ENCODE results near the gene MBNL2.
A peak's percentile ranks its signal among the peaks of the same experiment; 100 is the strongest.

MBNL2 gene

GRCh38 chr13:97296740-97297139 is 74.6 kb downstream of the MBNL2 start:
- ChIA-PET POLR2A (no interaction called here), CTCF (interaction anchor here (1.2 kb wide), 1 partner anchor 48 kb away, joined by 3 read pairs; no protein-coding TSS in a partner anchor)
- Histone ChIP-seq H3K27ac (ENCODE audit: insufficient read depth in 1 of 2, low read depth in 1 of 2, low read length in 2 of 2, poor library complexity in 1 of 2, severe bottlenecking in 2 of 2) (no peak overlapping the region), H3K27me3 (replicated peaks in 2 of 5; ENCODE audit: control insufficient read depth in 4 of 5, insufficient read depth in 5 of 5, low read length in 4 of 5) (no peaks in the 10 kb centered on the region), H3K4me1 (ENCODE audit: control extremely low read depth in 1 of 4, control insufficient read depth in 4 of 4, insufficient read depth in 4 of 4, low read length in 3 of 4) (peaks cover 0 to 9% (median 3%) of the 10 kb centered on the region in 4 experiments), H3K9me3 (ENCODE audit: control extremely low read depth in 1 of 5, control insufficient read depth in 4 of 5, insufficient read depth in 2 of 5, low read depth in 1 of 5, low read length in 4 of 5) (no peaks in the 10 kb centered on the region), H3K36me3 (ENCODE audit: control insufficient read depth in 4 of 4, insufficient read depth in 4 of 4, low read length in 3 of 4) (peaks cover 0 to 3% (median 1%) of the 10 kb centered on the region in 4 experiments), H3K4me3 (ENCODE audit: control insufficient read depth in 1 of 7, extremely low read depth in 1 of 7, insufficient read depth in 4 of 7, low read depth in 2 of 7, low read length in 6 of 7) (no peak overlapping the region)
- DNase-seq: no peak

- no peak overlapping the region for H3K4me3 ChIP-seq (ENCODE audit: control insufficient read depth in 1 of 7, extremely low read depth in 1 of 7, insufficient read depth in 4 of 7, low read depth in 2 of 7, low read length in 6 of 7)
- ChIA-PET POLR2A (no interaction called here), CTCF (no interaction called here)
- no peak overlapping the region for H3K27ac ChIP-seq (ENCODE audit: insufficient read depth in 1 of 2, low read depth in 1 of 2, low read length in 2 of 2, poor library complexity in 1 of 2, severe bottlenecking in 2 of 2)
- DNase-seq: no peak
- peaks cover 0 to 3% (median 1%) of the 10 kb centered on the region in 4 experiments for H3K36me3 ChIP-seq (ENCODE audit: control insufficient read depth in 4 of 4, insufficient read depth in 4 of 4, low read length in 3 of 4)
- no peaks in the 10 kb centered on the region for H3K9me3 ChIP-seq (ENCODE audit: control extremely low read depth in 1 of 5, control insufficient read depth in 4 of 5, insufficient read depth in 2 of 5, low read depth in 1 of 5, low read length in 4 of 5)
- WGBS (ENCODE audit: insufficient coverage): 100% methylated on average over 1 of the region's 1 CpG
- H3K4me1 ChIP-seq (ENCODE audit: control extremely low read depth in 1 of 4, control insufficient read depth in 4 of 4, insufficient read depth in 4 of 4, low read length in 3 of 4): peaks cover 0 to 18% (median 6%) of the 10 kb centered on the region in 4 experiments
- H3K27me3 ChIP-seq (replicated peaks in 2 of 5; ENCODE audit: control insufficient read depth in 4 of 5, insufficient read depth in 5 of 5, low read length in 4 of 5): no peaks in the 10 kb centered on the region
Measured at GRCh38 chr13:97298816-97299215, 76.7 kb downstream of the MBNL2 start.

- DNase-seq: no peak
- H3K27me3 ChIP-seq (replicated peaks in 2 of 5; ENCODE audit: control insufficient read depth in 4 of 5, insufficient read depth in 5 of 5, low read length in 4 of 5): no peaks in the 10 kb centered on the region
- ChIA-PET POLR2A (no interaction called here), CTCF (interaction anchor here (1.3 kb wide), 1 partner anchor 192 kb away, joined by 4 read pairs; no protein-coding TSS in a partner anchor)
- H3K36me3 ChIP-seq (ENCODE audit: control insufficient read depth in 4 of 4, insufficient read depth in 4 of 4, low read length in 3 of 4): peaks cover 0 to 3% (median 1%) of the 10 kb centered on the region in 4 experiments
- H3K4me3 ChIP-seq (ENCODE audit: control insufficient read depth in 1 of 7, extremely low read depth in 1 of 7, insufficient read depth in 4 of 7, low read depth in 2 of 7, low read length in 6 of 7): no peak overlapping the region
- H3K27ac ChIP-seq (ENCODE audit: insufficient read depth in 1 of 2, low read depth in 1 of 2, low read length in 2 of 2, poor library complexity in 1 of 2, severe bottlenecking in 2 of 2): no peak overlapping the region
- no peaks in the 10 kb centered on the region for H3K9me3 ChIP-seq (ENCODE audit: control extremely low read depth in 1 of 5, control insufficient read depth in 4 of 5, insufficient read depth in 2 of 5, low read depth in 1 of 5, low read length in 4 of 5)
- peaks cover 0 to 18% (median 6%) of the 10 kb centered on the region in 4 experiments for H3K4me1 ChIP-seq (ENCODE audit: control extremely low read depth in 1 of 4, control insufficient read depth in 4 of 4, insufficient read depth in 4 of 4, low read length in 3 of 4)
- no CpG with 5 or more reads among the region's 3 CpGs for WGBS (ENCODE audit: insufficient coverage)
Measured at GRCh38 chr13:97300871-97301270, 78.7 kb downstream of the MBNL2 start.

- no peak overlapping the region for H3K27ac ChIP-seq (ENCODE audit: insufficient read depth in 1 of 2, low read depth in 1 of 2, low read length in 2 of 2, poor library complexity in 1 of 2, severe bottlenecking in 2 of 2)
- no peaks in the 10 kb centered on the region for H3K9me3 ChIP-seq (ENCODE audit: control extremely low read depth in 1 of 5, control insufficient read depth in 4 of 5, insufficient read depth in 2 of 5, low read depth in 1 of 5, low read length in 4 of 5)
- ChIA-PET CTCF (interaction anchor here (1.3 kb wide), 1 partner anchor 192 kb away, joined by 4 read pairs; no protein-coding TSS in a partner anchor), POLR2A (no interaction called here)
- H3K4me3 ChIP-seq (ENCODE audit: control insufficient read depth in 1 of 7, extremely low read depth in 1 of 7, insufficient read depth in 4 of 7, low read depth in 2 of 7, low read length in 6 of 7): no peak overlapping the region
- peaks cover 0 to 18% (median 6%) of the 10 kb centered on the region in 4 experiments for H3K4me1 ChIP-seq (ENCODE audit: control extremely low read depth in 1 of 4, control insufficient read depth in 4 of 4, insufficient read depth in 4 of 4, low read length in 3 of 4)
- no peaks in the 10 kb centered on the region for H3K27me3 ChIP-seq (replicated peaks in 2 of 5; ENCODE audit: control insufficient read depth in 4 of 5, insufficient read depth in 5 of 5, low read length in 4 of 5)
- WGBS (ENCODE audit: insufficient coverage): 81% methylated on average over 7 of the region's 8 CpGs
- peak in 2 of 3 donors; percentile 9 to 26 for DNase-seq
- H3K36me3 ChIP-seq (ENCODE audit: control insufficient read depth in 4 of 4, insufficient read depth in 4 of 4, low read length in 3 of 4): peaks cover 0 to 3% (median 1%) of the 10 kb centered on the region in 4 experiments
Measured at GRCh38 chr13:97301382-97302095, 79.4 kb downstream of the MBNL2 start.

- DNase-seq: no peak
- Histone ChIP-seq H3K4me3 (ENCODE audit: control insufficient read depth in 1 of 7, extremely low read depth in 1 of 7, insufficient read depth in 4 of 7, low read depth in 2 of 7, low read length in 6 of 7) (no peak overlapping the region), H3K27me3 (replicated peaks in 2 of 5; ENCODE audit: control insufficient read depth in 4 of 5, insufficient read depth in 5 of 5, low read length in 4 of 5) (no peaks in the 10 kb centered on the region), H3K4me1 (ENCODE audit: control extremely low read depth in 1 of 4, control insufficient read depth in 4 of 4, insufficient read depth in 4 of 4, low read length in 3 of 4) (peaks cover 0 to 18% (median 6%) of the 10 kb centered on the region in 4 experiments), H3K9me3 (ENCODE audit: control extremely low read depth in 1 of 5, control insufficient read depth in 4 of 5, insufficient read depth in 2 of 5, low read depth in 1 of 5, low read length in 4 of 5) (no peaks in the 10 kb centered on the region), H3K36me3 (ENCODE audit: control insufficient read depth in 4 of 4, insufficient read depth in 4 of 4, low read length in 3 of 4) (peaks cover 0 to under 1% (median 0%) of the 10 kb centered on the region in 4 experiments), H3K27ac (ENCODE audit: insufficient read depth in 1 of 2, low read depth in 1 of 2, low read length in 2 of 2, poor library complexity in 1 of 2, severe bottlenecking in 2 of 2) (no peak overlapping the region)
- 80% methylated on average over 1 of the region's 3 CpGs for WGBS (ENCODE audit: insufficient coverage)
- ChIA-PET POLR2A (no interaction called here), CTCF (no interaction called here)
Measured at GRCh38 chr13:97302611-97303010, 80.5 kb downstream of the MBNL2 start.

- Histone ChIP-seq H3K27me3 (replicated peaks in 2 of 5; ENCODE audit: control insufficient read depth in 4 of 5, insufficient read depth in 5 of 5, low read length in 4 of 5) (no peaks in the 10 kb centered on the region), H3K9me3 (ENCODE audit: control extremely low read depth in 1 of 5, control insufficient read depth in 4 of 5, insufficient read depth in 2 of 5, low read depth in 1 of 5, low read length in 4 of 5) (no peaks in the 10 kb centered on the region), H3K4me3 (ENCODE audit: control insufficient read depth in 1 of 7, extremely low read depth in 1 of 7, insufficient read depth in 4 of 7, low read depth in 2 of 7, low read length in 6 of 7) (no peak overlapping the region), H3K4me1 (ENCODE audit: control extremely low read depth in 1 of 4, control insufficient read depth in 4 of 4, insufficient read depth in 4 of 4, low read length in 3 of 4) (peaks cover 0 to 14% (median 6%) of the 10 kb centered on the region in 4 experiments), H3K27ac (ENCODE audit: insufficient read depth in 1 of 2, low read depth in 1 of 2, low read length in 2 of 2, poor library complexity in 1 of 2, severe bottlenecking in 2 of 2) (no peak overlapping the region), H3K36me3 (ENCODE audit: control insufficient read depth in 4 of 4, insufficient read depth in 4 of 4, low read length in 3 of 4) (no peaks in the 10 kb centered on the region)
- ChIA-PET POLR2A (no interaction called here), CTCF (no interaction called here)
- 100% methylated on average over 1 of the region's 1 CpG for WGBS (ENCODE audit: insufficient coverage)
- DNase-seq: no peak
Measured at GRCh38 chr13:97306106-97306505, 84.0 kb downstream of the MBNL2 start.

GRCh38 chr13:97306645-97307044 is 84.5 kb downstream of the MBNL2 start:
- H3K9me3 ChIP-seq (ENCODE audit: control extremely low read depth in 1 of 5, control insufficient read depth in 4 of 5, insufficient read depth in 2 of 5, low read depth in 1 of 5, low read length in 4 of 5): no peaks in the 10 kb centered on the region
- POLR2A ChIA-PET: no interaction called here
- no peak for DNase-seq
- H3K27me3 ChIP-seq (replicated peaks in 2 of 5; ENCODE audit: control insufficient read depth in 4 of 5, insufficient read depth in 5 of 5, low read length in 4 of 5): no peaks in the 10 kb centered on the region
- CTCF ChIA-PET: no interaction called here
- no peak overlapping the region for H3K27ac ChIP-seq (ENCODE audit: insufficient read depth in 1 of 2, low read depth in 1 of 2, low read length in 2 of 2, poor library complexity in 1 of 2, severe bottlenecking in 2 of 2)
- no peak overlapping the region for H3K4me3 ChIP-seq (ENCODE audit: control insufficient read depth in 1 of 7, extremely low read depth in 1 of 7, insufficient read depth in 4 of 7, low read depth in 2 of 7, low read length in 6 of 7)
- H3K36me3 ChIP-seq (ENCODE audit: control insufficient read depth in 4 of 4, insufficient read depth in 4 of 4, low read length in 3 of 4): no peaks in the 10 kb centered on the region
- H3K4me1 ChIP-seq (ENCODE audit: control extremely low read depth in 1 of 4, control insufficient read depth in 4 of 4, insufficient read depth in 4 of 4, low read length in 3 of 4): peaks cover 0 to 10% (median 4%) of the 10 kb centered on the region in 4 experiments
